Stomach (tissue), 9 donors: ENCODE data around the gene MET. TPM values are rescaled to one million over a fixed set of nuclear protein-coding genes. Genes with fewer than 3 reads are reported as not detected.
"Not testable (repeated sequence)": the region's sequence is repeated elsewhere in the genome, so short reads cannot be mapped to it uniquely, and the experiment has no call there.

ENCODE experiments used
- DNase-seq, 2 donors: peaks; one replicate each; pipeline versions ENCODE4 v3.0.0 to v3.0.0-alpha.2; 2013 to 2019
- H3K27ac ChIP-seq, 5 donors: fragments of 200-600 bp in 4 of 5; sonication (generic) in 4 of 5; one replicate each; pipeline ENCODE4 v1.5.1; 2013 to 2019; ENCODE audit warnings: mild to moderate bottlenecking in 1 of 5, moderate library complexity in 1 of 5
- H3K27me3 ChIP-seq, 3 donors: fragments of 200-600 bp; sonication (generic); one replicate each; pipeline ENCODE4 v1.5.1; 2017 to 2019; ENCODE audit warnings: mixed run types in 1 of 3
- H3K36me3 ChIP-seq, 4 donors: fragments of 200-600 bp; sonication (generic); 1 replicate in 3 of 4; 2 replicates in 1 of 4; pipeline ENCODE4 v1.5.1; 2016 to 2019
- H3K4me1 ChIP-seq, 4 donors: fragments of 200-600 bp; sonication (generic); one replicate each; pipeline ENCODE4 v1.5.1; 2016 to 2019
- H3K4me3 ChIP-seq, 4 donors: fragments of 200-600 bp; sonication (generic) in 3 of 4; one replicate each; pipeline ENCODE4 v1.5.1; 2016 to 2019; ENCODE audit warnings: mild to moderate bottlenecking in 1 of 4
- H3K9me3 ChIP-seq, 4 donors: fragments of 200-600 bp; sonication (generic); one replicate each; pipeline ENCODE4 v1.5.1; 2016 to 2019
- EP300 ChIP-seq: sonication (generic); formaldehyde crosslinking; IDR thresholded peaks from one replicate; pipeline ENCODE4 v1.6.1; 2017; ENCODE audit warnings: antibody characterized with exemption
- POLR2A ChIP-seq, 4 donors: fragments of 450-650 bp; IDR thresholded peaks; one replicate each; pipeline ENCODE4 v1.6.1; 2016; ENCODE audit warnings: antibody characterized with exemption in 4 of 4, control low read depth in 2 of 4, mild to moderate bottlenecking in 1 of 4, moderate library complexity in 1 of 4
- POLR2AphosphoS5 ChIP-seq, 3 donors: sonication (generic); formaldehyde crosslinking; IDR thresholded peaks; one replicate each; pipeline ENCODE4 v1.6.1; 2016; ENCODE audit warnings: antibody characterized with exemption in 3 of 3
- WGBS, 5 donors: extraction: QIAGEN DNeasy Blood & Tissue Kit in 3 of 5; methylation state at CpG; one replicate each; pipeline versions ENCODE4 v1.1.5 to v1.1.7; 2013 to 2018; 5-methylcytosine and 5-hydroxymethylcytosine counted together
- intact Hi-C: fragments of 100-400 bp; cut with DNase I; formaldehyde crosslinking; loops from one replicate; pipeline ENCODE4 v1.15.1; 2023; ENCODE audit warnings: low total_unique reads
- polyA plus RNA-seq, 3 donors: library from polyadenylated mRNA; stranded (reverse); fragments of 200-250 nt; gene quantifications; one replicate each; pipeline ENCODE4 v1.2.3, GENCODE V29; 2013
- total RNA-seq, 5 donors: library from RNA; depleted of rRNA; stranded (reverse); fragments of >200 nt; gene quantifications; one replicate each; pipeline versions ENCODE4 v1.1.0 to v1.2.3, GENCODE V29; 2014 to 2016
- TF ChIP-seq, protein P1 (sequence below), 7 experiments: fragments of 450-650 bp in 4 of 7; fragments of 200-600 bp in 3 of 7; sonication (generic) in 3 of 7; IDR thresholded peaks; one replicate each; pipeline ENCODE4 v1.5.1; 2016 to 2019; ENCODE audit warnings: antibody characterized with exemption in 7 of 7, control low read depth in 2 of 7, mild to moderate bottlenecking in 1 of 7
- donor health status: healthy with polysubstance abuse.
- donor health status: Bipolar disorder and iron deficiency.
- donor health status: healthy.

The MET gene
- total and polyA plus RNA-seq, 8 donors: 0.58 to 36.2 (median 4.3) TPM

DNA sequence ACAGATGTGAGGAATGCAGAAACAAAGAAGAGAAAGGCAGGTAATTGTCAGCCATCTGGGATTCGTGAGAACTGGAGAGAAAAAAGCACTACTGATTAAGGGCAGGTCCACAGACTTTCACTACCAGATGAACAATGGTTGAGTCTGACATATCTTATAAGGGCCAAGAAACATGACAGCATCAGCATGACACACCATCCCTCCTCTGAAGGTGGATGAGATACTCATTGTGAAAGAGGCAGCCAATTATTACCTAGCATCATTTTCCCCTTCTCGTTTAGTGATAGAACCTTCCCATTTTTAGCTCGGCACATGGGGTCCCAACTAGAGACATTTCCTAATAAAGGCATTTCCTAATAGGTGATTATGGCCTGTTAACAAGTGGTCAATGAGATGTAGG is 19.2 kb upstream of the MET start:
- Histone ChIP-seq H3K4me1 (no peaks in the 10 kb centered on the region), H3K27ac (no peak overlapping the region), H3K27me3 (no peaks in the 10 kb centered on the region), H3K36me3 (no peaks in the 10 kb centered on the region), H3K4me3 (no peak overlapping the region), H3K9me3 (no peaks in the 10 kb centered on the region)
- TF ChIP-seq POLR2AphosphoS5 (IDR thresholded peaks at IDR 0.05) (no peak), POLR2A (IDR thresholded peaks at IDR 0.05) (no peak), EP300 (no peak)
- TF ChIP-seq, protein P1, sequence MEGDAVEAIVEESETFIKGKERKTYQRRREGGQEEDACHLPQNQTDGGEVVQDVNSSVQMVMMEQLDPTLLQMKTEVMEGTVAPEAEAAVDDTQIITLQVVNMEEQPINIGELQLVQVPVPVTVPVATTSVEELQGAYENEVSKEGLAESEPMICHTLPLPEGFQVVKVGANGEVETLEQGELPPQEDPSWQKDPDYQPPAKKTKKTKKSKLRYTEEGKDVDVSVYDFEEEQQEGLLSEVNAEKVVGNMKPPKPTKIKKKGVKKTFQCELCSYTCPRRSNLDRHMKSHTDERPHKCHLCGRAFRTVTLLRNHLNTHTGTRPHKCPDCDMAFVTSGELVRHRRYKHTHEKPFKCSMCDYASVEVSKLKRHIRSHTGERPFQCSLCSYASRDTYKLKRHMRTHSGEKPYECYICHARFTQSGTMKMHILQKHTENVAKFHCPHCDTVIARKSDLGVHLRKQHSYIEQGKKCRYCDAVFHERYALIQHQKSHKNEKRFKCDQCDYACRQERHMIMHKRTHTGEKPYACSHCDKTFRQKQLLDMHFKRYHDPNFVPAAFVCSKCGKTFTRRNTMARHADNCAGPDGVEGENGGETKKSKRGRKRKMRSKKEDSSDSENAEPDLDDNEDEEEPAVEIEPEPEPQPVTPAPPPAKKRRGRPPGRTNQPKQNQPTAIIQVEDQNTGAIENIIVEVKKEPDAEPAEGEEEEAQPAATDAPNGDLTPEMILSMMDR (IDR thresholded peaks at IDR 0.05): no peak
- DNase-seq: no peak
- WGBS, 5 donors: 79 to 93% (median 89%) methylated on average over 3 of the region's 3 CpGs
- intact Hi-C loops: no loop called here

GRCh38 chr7:116653204-116653603 is 18.8 kb upstream of the MET start:
- H3K27ac ChIP-seq: no peak overlapping the region
- WGBS, 5 donors: 41 to 70% (median 61%) methylated on average over 3 of the region's 3 CpGs
- H3K4me1 ChIP-seq: no peaks in the 10 kb centered on the region
- TF ChIP-seq, protein P1 (IDR thresholded peaks at IDR 0.05): no peak
- TF ChIP-seq EP300 (no peak), POLR2AphosphoS5 (IDR thresholded peaks at IDR 0.05) (peak in 1 of 3 donors; percentile 41), POLR2A (IDR thresholded peaks at IDR 0.05) (no peak)
- no peaks in the 10 kb centered on the region for H3K36me3 ChIP-seq
- no peaks in the 10 kb centered on the region for H3K27me3 ChIP-seq
- intact Hi-C loops: no loop called here
- DNase-seq: no peak
- H3K9me3 ChIP-seq: no peaks in the 10 kb centered on the region
- no peak overlapping the region for H3K4me3 ChIP-seq

- no peak overlapping the region for H3K4me3 ChIP-seq
- TF ChIP-seq POLR2A (IDR thresholded peaks at IDR 0.05) (no peak), EP300 (no peak), POLR2AphosphoS5 (IDR thresholded peaks at IDR 0.05) (no peak)
- TF ChIP-seq, protein P1 (IDR thresholded peaks at IDR 0.05): no peak
- WGBS, 5 donors: 62 to 82% (median 72%) methylated on average over 2 of the region's 2 CpGs
- DNase-seq: no peak
- H3K4me1 ChIP-seq: no peaks in the 10 kb centered on the region
- H3K9me3 ChIP-seq: no peaks in the 10 kb centered on the region
- H3K27ac ChIP-seq: no peak overlapping the region
- no peaks in the 10 kb centered on the region for H3K36me3 ChIP-seq
- no peaks in the 10 kb centered on the region for H3K27me3 ChIP-seq
- intact Hi-C loops: no loop called here
These were observed 18.4 kb upstream of the MET start for GRCh38 chr7:116653646-116654045.

DNA sequence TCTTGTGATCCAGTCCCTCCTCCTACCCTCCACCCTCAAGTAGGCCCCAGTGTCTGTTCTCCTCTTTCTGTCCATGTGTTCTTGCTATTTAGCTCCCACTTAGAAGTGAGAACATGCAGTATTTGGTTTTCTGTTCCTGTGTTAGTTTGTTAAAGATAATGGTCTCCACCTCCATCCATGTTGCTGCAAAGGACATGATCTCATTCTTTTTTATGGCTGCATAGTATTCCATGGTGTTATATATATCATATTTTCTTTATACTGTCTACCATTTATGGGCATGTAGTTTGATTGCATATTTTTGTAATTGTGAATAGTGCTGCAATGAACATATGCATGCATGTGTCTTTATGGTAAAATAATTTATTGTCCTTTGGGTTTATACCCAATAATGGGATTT is 12.7 kb upstream of the MET start:
- H3K4me1 ChIP-seq, DNase-seq, H3K27me3 ChIP-seq, H3K9me3 ChIP-seq, H3K36me3 ChIP-seq, H3K27ac ChIP-seq, H3K4me3 ChIP-seq, intact Hi-C loops: not testable (repeated sequence)

GRCh38 chr7:116661865-116662264 is 10.1 kb upstream of the MET start:
- no peaks in the 10 kb centered on the region for H3K27me3 ChIP-seq
- H3K9me3 ChIP-seq: no peaks in the 10 kb centered on the region
- intact Hi-C loops: no loop called here
- H3K4me1 ChIP-seq: no peaks in the 10 kb centered on the region
- H3K4me3 ChIP-seq: no peak overlapping the region
- TF ChIP-seq POLR2AphosphoS5 (IDR thresholded peaks at IDR 0.05) (no peak), POLR2A (IDR thresholded peaks at IDR 0.05) (no peak), EP300 (no peak)
- TF ChIP-seq, protein P1 (IDR thresholded peaks at IDR 0.05): no peak
- no peak overlapping the region for H3K27ac ChIP-seq
- no peak for DNase-seq
- H3K36me3 ChIP-seq: no peaks in the 10 kb centered on the region
